Neural crest cell (in vitro differentiated cells): ENCODE data around the gene MTG1. TPM values are rescaled to one million over a fixed set of nuclear protein-coding genes. Genes with fewer than 3 reads are reported as not detected.

Experiments used
- DNase-seq: peaks from one replicate; pipeline ENCODE4 v3.0.0; 2021; ENCODE audit warnings: low read depth, mixed read lengths, low spot score
- H3K27ac Mint-ChIP-seq: one replicate; pipeline ENCODE4 v1.8.0; 2021; ENCODE audit warnings: mild to moderate bottlenecking, mixed read lengths; ENCODE audit not compliant: unreplicated experiment
- H3K27me3 Mint-ChIP-seq: 2 replicates; pipeline ENCODE4 v1.8.0; 2021; ENCODE audit warnings: low read depth, mild to moderate bottlenecking, mixed read lengths
- H3K36me3 Mint-ChIP-seq: 2 replicates; pipeline ENCODE4 v1.8.0; 2021; ENCODE audit warnings: low read depth, mild to moderate bottlenecking, mixed read lengths
- H3K4me1 Mint-ChIP-seq: 2 replicates; pipeline ENCODE4 v1.8.0; 2021; ENCODE audit warnings: mixed read lengths
- H3K4me3 Mint-ChIP-seq: one replicate; pipeline ENCODE4 v1.8.0; 2021; ENCODE audit warnings: mild to moderate bottlenecking, mixed read lengths
- H3K9me3 Mint-ChIP-seq: 2 replicates; pipeline ENCODE4 v1.8.0; 2021; ENCODE audit warnings: mixed read lengths
- CTCF ChIP-seq: fragments of 200-600 bp; sonication (generic); conservative IDR thresholded peaks from 2 replicates; pipeline ENCODE4 v1.5.0; 2021; ENCODE audit warnings: antibody characterized with exemption, mild to moderate bottlenecking
- total RNA-seq: library from RNA; stranded (reverse); gene quantifications from 2 replicates; pipeline ENCODE4 v1.2.1, GENCODE V29; 2021

The MTG1 gene
- total RNA-seq, 1 donor from 2014 or later = 104 TPM

DNA sequence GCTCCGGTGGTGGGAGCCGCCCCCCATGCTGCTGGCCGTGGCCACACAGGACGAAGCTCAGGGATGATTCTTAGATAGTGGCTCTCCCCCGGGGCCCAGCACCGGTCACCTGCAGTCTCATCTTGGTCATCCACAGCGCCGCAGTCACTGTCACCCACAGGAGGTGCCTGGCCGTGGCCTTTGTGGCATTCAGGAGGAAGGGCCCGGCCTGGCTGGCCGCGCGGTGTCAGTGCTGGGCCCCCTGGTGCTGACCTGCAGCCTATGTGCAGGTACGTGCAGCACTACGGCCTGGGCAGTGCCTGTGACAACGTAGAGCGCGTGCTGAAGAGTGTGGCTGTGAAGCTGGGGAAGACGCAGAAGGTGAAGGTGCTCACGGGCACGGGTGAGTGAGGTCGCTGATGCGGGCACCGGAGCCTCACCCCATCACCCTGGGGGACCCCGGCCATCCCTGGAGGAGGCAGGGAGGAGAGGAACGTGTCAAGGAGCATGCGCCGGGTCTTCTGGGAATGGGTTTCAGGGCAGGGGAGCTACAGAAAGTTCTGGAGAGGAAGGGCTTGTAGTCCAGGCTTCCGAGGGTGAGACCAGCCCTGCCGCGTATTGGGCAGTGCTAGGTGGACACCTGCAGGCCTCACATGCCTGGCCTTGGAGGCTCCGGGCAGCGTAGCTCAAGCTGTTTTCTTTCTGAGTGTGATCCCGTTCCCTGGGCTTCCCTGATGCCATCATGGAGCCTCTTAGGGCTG is 25.4 kb downstream of the MTG1 start:
- Mint-ChIP-seq H3K9me3 (peaks cover 6% of the 10 kb centered on the region), H3K4me1 (no peaks in the 10 kb centered on the region), H3K27ac (no peak overlapping the region), H3K27me3 (peaks cover 27% of the 10 kb centered on the region), H3K36me3 (peaks cover 21% of the 10 kb centered on the region), H3K4me3 (peak overlapping the region; percentile 23)
- no peak for TF ChIP-seq CTCF
- no peak for DNase-seq

- peaks cover 6% of the 10 kb centered on the region for H3K9me3 Mint-ChIP-seq
- H3K4me3 Mint-ChIP-seq = no peak overlapping the region
- no peak for TF ChIP-seq CTCF
- peaks cover 17% of the 10 kb centered on the region for H3K36me3 Mint-ChIP-seq
- H3K27ac Mint-ChIP-seq = no peak overlapping the region
- H3K4me1 Mint-ChIP-seq = no peaks in the 10 kb centered on the region
- peaks cover 27% of the 10 kb centered on the region for H3K27me3 Mint-ChIP-seq
- no peak for DNase-seq
Measured at GRCh38 chr10:133420028-133420427, 26.1 kb downstream of the MTG1 start.

DNA sequence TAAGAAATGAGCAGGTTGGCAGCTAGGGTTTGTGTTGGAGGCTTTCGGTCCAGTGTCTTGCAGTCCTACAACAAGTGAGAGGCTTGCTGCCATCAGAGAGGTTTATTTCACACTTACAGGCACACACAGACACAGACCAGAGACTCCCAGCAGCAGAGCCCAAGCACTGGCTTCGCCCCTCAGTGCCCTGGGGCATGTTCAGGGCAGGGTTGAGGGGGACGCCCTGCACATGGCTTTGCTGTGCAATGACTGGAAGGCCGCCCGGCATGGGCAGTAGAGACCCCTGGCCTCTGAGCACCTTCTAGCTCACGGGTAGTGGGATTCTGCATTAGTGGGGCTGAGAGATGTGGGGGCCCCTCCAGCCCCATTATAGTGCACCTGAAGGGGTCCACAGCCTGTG is 26.6 kb downstream of the MTG1 start:
- peak overlapping the region; percentile 23 for H3K4me3 Mint-ChIP-seq
- H3K27ac Mint-ChIP-seq = no peak overlapping the region
- H3K4me1 Mint-ChIP-seq = no peaks in the 10 kb centered on the region
- peaks cover 27% of the 10 kb centered on the region for H3K27me3 Mint-ChIP-seq
- peaks cover 12% of the 10 kb centered on the region for H3K36me3 Mint-ChIP-seq
- peaks cover under 1% of the 10 kb centered on the region for H3K9me3 Mint-ChIP-seq
- no peak for TF ChIP-seq CTCF
- no peak for DNase-seq

- H3K36me3 Mint-ChIP-seq = peaks cover 5% of the 10 kb centered on the region
- peaks cover 27% of the 10 kb centered on the region for H3K27me3 Mint-ChIP-seq
- no peaks in the 10 kb centered on the region for H3K4me1 Mint-ChIP-seq
- no peaks in the 10 kb centered on the region for H3K9me3 Mint-ChIP-seq
- H3K27ac Mint-ChIP-seq = no peak overlapping the region
- no peak for DNase-seq
- TF ChIP-seq CTCF = no peak
- H3K4me3 Mint-ChIP-seq = peak overlapping the region; percentile 47
Measured at GRCh38 chr10:133421336-133422222, 27.6 kb downstream of the MTG1 start.

DNA sequence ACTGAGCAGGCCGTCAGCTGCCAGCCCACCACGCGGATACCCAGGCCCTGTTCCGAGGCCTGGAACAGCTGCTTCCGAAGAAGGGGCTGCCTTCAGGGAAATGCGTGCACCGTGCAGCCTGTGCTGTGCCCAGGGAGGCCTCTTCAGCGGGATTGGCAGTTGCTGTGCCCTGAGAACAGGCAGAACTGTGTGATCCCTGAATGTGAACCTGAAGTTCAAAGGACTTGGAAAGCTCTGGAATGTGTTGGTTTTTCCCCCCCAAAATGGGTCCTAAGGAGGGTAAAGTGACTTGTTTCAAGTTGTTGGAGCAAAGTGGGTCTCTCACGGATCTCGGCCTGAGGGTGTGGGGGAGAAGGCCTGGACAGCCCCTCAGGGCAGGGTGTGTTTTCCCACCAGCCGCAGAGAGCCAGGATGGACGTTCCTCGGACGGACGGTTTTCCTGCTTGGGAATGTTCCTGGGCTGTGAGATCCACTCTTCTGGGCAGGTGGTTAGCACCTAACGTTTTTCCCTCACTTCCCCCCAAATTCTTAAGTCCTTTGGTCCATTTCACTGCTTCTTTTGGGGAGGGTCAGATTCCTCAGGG is 28.4 kb downstream of the MTG1 start:
- no peak overlapping the region for H3K27ac Mint-ChIP-seq
- H3K9me3 Mint-ChIP-seq = no peaks in the 10 kb centered on the region
- H3K27me3 Mint-ChIP-seq = peaks cover 27% of the 10 kb centered on the region
- no peak for DNase-seq
- no peaks in the 10 kb centered on the region for H3K4me1 Mint-ChIP-seq
- peaks cover 5% of the 10 kb centered on the region for H3K36me3 Mint-ChIP-seq
- no peak for TF ChIP-seq CTCF
- H3K4me3 Mint-ChIP-seq = peak overlapping the region; percentile 47
